HG03575 (cell line): Measurements from ENCODE around the gene ZFPL1.

Source experiments
- ATAC-seq: cut with Tn5 transposase; IDR thresholded peaks from one replicate; pipeline ENCODE4 v1.9.1; 2021; ENCODE audit not compliant: unreplicated experiment, insufficient number of reproducible peaks, low FRiP score; ENCODE audit errors: extremely low read depth

Gene ZFPL1

GRCh38 chr11:65059523-65059922 lies 24.5 kb upstream of the ZFPL1 start:
- ATAC-seq, result no peak

- no peak for ATAC-seq
These were observed 23.8 kb upstream of the ZFPL1 start for GRCh38 chr11:65059959-65060824.

GRCh38 chr11:65060913-65061408 lies 23.1 kb upstream of the ZFPL1 start:
- ATAC-seq, result no peak

- no peak for ATAC-seq
These were observed 20.5 kb upstream of the ZFPL1 start for GRCh38 chr11:65063532-65063931.

DNA sequence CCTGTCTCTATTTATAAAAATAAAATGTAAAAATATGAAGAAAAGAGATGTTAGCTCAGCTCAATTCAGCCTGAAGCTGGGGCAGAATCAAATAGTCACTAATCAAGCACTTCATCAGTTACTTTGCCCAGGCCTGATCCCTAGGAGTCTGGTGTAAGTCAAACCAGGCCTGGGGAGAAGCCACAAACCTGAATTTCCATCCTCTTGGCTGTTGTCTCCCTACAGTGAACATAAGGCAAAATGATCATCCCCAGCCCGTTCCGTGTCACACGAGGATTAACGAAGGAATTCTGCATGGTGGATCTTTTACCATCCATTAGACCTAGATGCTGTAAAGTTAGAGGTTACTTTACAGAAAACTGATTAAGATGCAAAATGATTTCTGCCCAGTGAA lies 19.2 kb upstream of the ZFPL1 start:
- no peak for ATAC-seq

GRCh38 chr11:65065851-65066250 lies 18.2 kb upstream of the ZFPL1 start:
- no peak for ATAC-seq

DNA sequence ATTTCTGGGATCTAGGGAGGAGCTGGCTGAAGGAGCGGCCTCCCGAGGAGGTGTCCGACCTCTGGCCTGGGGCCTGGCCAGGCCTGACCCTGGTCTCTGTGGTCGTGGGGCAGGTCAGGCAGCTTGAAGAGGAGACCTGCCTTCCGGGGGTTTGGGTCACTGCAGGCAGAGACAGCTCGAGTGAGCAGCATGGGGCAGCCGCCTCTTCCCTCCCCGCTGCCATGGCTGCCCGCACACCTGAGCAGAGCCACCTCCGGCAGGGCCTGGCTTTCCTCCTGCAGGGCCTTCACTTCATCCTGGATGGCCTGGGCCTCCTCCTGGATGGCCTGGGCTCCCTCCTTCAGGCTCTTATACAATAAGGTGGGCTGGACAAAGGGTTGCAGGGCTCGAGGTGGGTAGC lies 17.7 kb upstream of the ZFPL1 start:
- no peak for ATAC-seq

GRCh38 chr11:65066805-65067291 lies 17.2 kb upstream of the ZFPL1 start:
- no peak for ATAC-seq

DNA sequence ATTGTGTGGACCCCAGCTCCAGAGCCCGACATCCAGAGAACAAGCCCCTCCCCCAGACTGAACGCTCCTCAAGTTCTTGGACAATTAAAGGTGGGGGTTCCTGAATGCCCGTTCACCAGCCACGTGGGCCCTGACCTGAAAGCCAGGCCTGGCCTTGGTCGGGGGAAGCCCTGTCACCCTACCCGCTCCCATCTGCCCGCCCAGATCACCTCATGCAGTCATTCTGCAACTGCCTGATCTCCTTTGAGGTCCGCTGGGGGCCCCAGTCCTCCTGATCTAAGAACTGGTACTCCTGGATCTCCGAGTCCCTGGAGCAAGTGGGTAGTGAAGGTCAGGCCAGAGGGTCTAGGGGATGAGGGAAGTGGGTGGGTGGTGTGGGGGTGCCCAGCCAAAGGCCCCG lies 16.6 kb upstream of the ZFPL1 start:
- ATAC-seq, result no peak

- no peak for ATAC-seq
These were observed 14.8 kb upstream of the ZFPL1 start for GRCh38 chr11:65069217-65069616.

DNA sequence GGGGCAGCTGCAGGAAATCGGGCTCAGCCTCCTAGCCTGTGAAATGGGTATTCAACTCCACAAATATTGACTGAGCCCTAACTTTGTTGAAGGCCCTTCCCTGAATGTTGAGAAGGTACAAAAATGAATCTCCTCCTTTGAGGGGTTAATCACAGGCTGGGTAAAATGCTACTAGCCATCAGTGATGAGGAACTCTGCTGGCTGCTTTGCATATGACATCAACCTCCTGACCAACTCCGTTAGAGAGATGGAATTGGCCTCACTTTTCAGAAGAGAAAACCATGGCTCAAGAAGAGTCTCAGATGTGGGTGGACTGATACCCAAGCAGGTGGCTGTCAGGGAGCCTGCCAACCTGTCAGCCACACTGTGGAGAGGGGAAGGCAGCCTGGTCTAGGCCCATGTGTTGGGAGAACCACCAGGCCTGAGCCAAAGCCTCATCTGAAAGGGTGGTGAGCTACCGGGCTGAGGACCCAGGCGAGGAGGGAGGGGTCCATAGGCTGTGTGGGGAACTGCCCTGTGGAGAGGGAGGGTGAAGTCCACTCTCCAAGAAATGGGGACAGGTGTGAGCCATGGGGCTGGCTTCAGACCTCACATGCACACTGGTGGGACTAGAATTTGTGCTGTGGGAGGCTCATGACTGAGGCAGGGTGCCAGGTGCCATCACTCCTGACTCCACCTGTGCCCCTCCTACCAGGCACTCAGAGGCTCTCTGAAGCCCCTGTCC lies 12.0 kb upstream of the ZFPL1 start:
- no peak for ATAC-seq

GRCh38 chr11:65072631-65072966 lies 11.4 kb upstream of the ZFPL1 start:
- no peak for ATAC-seq

DNA sequence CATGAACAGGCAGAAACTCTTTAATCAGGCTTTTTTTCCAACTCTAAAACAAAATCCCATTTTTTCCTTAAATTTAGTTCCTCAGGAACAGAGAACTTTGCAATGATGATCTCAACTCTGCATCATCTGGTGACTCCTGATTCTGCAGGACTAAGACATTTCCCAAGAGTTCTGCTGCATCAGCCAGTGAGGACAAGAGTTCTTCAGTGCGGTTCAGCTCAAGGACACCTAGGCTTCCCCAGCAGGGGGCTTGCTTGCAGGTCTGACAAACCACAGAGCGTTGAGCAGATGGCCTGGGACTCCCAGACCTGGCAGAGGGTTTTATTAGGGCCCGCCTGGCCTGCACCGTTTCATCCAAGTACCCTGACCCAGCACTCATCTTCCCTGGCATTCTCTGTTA lies 6.6 kb upstream of the ZFPL1 start:
- ATAC-seq, result no peak

DNA sequence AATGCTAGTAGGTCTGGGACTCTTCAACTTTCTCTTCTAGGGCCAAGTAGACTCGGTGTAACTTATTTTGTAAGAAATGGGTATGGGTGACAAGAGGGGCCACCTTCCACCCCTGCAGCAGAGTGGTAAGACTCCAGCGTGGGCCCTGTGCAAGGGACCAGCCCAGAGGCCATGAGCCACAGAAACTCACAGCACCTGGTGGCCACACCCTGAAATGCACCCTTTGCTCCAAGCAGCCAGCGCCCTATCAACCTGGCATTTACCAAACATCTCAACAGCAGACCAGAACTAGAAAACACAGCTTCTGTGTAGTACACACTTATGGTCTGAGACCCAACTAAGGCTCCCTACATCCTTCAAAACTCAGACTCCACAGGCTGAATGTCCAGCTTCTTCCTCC lies 5.9 kb upstream of the ZFPL1 start:
- ATAC-seq, result no peak

- no peak for ATAC-seq
These were observed 5.2 kb upstream of the ZFPL1 start for GRCh38 chr11:65078786-65079342.

DNA sequence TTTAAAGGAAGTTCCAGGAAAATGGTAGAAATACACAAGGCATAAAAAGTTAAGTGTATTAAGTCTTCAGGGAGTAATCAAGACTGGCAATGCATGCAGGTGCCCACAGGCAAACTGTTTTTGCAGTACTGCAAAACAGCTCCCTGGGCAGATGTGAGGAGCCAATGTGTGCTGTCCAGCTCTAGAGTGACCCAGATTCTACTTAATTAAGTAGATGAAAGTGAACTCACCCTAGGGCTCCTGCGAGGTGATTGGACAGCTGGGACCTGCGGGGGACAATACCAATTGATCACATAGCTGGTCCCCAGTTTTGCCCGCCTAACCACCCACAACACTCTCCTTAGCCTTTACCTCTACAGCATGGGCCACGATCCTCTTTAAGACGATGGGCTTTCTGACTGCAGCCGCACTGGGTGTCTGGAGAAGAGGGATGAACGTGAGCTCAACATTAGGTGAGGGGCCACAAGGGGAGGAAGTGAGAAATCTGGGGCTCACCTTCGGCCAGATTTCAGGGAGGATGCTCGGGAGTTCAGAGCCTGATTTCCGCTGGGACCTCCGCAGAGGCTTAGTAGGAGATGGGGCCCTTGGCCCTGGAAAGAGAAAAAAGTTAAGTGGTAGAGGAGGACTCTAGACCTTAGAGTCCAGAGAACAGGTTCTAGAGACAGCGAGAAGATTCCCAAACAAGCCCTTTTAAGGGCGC lies 738 bp upstream of the ZFPL1 start:
- ATAC-seq, result no peak

DNA sequence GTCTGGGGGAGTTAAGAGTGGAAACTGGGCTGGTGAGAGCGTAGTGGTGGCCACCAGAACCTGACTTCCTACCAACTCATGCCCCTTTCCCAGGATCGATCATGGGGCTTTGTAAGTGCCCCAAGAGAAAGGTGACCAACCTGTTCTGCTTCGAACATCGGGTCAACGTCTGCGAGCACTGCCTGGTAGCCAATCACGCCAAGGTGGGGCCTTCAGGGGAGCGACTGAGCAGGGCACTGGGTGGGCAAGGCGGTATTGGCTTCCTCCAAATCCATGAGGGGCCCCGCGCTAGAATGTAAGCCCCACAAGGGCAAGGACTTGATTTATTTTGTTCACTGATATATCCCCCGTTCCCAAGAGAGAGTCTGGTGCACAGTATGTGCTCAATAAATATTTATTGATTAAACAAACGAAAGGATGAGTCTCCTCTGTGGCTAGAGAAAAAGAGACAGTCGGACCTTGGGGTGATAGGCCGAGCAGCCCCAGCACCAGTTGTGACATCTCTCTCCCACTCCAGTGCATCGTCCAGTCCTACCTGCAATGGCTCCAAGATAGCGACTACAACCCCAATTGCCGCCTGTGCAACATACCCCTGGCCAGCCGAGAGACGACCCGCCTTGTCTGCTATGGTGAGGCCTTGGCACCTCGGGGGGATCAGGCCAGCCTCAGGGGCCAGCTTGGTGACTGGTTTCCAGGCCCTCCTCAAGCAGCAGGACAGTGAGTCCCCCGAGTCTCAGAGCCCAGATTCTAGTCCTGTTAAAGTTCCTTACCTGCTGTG lies 765 bp downstream of the ZFPL1 start:
- no peak for ATAC-seq

- ATAC-seq, result no peak
These were observed 1.4 kb downstream of the ZFPL1 start for GRCh38 chr11:65085446-65085845.

GRCh38 chr11:65086809-65087208 lies 2.8 kb downstream of the ZFPL1 start:
- no peak for ATAC-seq
